Activated CD8-positive, alpha-beta memory T cell treated with anti-CD3 and anti-CD28 coated beads for 48 hours (primary cell): ENCODE data around the gene MSL3B.

Experiments used
- DNase-seq, 3 experiments: peaks; one replicate each; pipeline ENCODE4 v3.0.0-alpha.2; 2020; ENCODE audit warnings: low read depth in 2 of 3, low spot score in 2 of 3

MSL3B gene

DNA sequence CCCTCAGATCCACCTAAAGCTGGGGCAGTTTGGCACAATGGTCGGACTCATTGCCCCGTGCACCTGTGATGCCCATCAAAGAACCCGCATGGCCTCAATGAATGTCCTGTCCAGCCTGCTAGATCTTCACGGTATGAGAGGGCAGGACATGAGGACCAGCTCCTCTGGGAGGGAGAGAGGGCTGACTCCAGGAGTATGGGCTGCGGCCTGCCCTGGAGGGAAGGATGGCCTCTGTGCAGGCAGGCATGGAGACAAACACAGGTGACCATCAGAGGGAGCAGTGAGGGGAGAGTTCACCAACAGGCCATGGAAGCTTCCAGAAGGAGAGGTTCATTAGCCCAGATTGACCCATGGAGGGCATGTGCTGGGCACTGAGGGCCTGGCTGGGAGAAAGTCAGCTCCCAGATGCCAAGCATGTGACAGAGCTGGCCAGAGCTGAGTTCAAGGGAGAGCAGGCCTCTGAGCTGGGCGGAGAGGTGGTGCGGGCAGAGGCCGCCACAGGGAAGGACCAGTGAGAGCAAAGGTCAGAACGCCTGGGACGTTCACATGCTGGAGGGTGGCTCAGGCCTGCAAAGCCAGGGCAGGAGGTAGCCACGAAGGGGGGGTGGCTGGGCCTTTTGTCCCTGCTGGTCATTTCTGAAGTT, 50.1 kb downstream of the MSL3B start:
- no peak for DNase-seq

GRCh38 chr2:233817361-233817911, 50.8 kb downstream of the MSL3B start:
- DNase-seq, result no peak

DNA sequence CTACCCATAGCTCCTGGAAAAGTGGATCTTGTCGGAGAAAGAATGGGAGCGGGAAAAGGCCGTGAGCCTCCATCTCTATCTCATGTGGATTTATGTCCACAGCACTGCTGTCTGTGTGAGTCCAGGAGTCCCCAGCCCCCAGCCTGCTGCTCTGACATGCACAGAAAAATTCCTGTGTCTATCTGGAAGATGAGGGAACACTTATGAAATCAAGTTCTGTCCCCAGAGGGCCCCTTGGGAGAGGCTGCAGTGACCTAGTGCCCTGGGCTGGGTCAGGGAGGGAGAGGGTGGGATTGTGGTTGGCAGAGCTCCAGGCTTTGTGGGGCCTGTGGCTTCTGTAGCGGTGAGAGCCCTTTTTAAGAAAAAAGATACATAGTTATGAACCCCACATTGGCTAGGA, 51.4 kb downstream of the MSL3B start:
- DNase-seq, result no peak

DNA sequence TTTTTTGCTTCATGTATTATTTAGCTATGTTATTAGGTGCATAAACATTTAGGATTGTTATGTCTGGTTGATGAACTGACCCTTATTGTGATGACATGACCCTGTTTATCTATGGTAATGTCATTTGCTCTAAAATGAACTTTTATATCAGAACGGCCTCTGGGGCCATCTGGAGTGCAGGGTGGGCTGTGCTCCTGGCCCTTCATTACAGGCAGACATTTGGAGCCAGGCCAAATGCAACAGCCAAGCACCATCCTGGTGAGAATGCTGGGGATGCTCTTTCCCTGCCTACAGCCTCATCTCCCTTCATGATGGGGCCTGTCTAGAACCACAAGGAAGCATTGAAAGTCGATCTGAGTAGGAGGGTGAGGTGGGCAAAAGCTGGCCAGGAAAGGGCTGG, 51.9 kb downstream of the MSL3B start:
- DNase-seq, result no peak

GRCh38 chr2:233815861-233816260, 52.3 kb downstream of the MSL3B start:
- no peak for DNase-seq
